ENCODE measurements around the gene KIF5C.

- TF ChIP-seq ZBTB33 (IDR thresholded peaks at IDR 0.05), result no peak
- no peak for TF ChIP-seq CTCF (IDR thresholded peaks at IDR 0.05; ENCODE audit: low read depth, low read length, missing input control)
- TF ChIP-seq SP1 (IDR thresholded peaks at IDR 0.05), result no peak
- no peak for TF ChIP-seq YY1 (IDR thresholded peaks at IDR 0.05)
- no peak for TF ChIP-seq REST (IDR thresholded peaks at IDR 0.05)
- no peak for TF ChIP-seq MAX (IDR thresholded peaks at IDR 0.05)
Measured at GRCh38 chr2:149039213-149039724, 164.2 kb downstream of the KIF5C start.
